GM13977 (cell line): ENCODE results near the gene FAM13C.

ENCODE experiments used
- DNase-seq: peaks from one replicate; pipeline ENCODE4 v3.0.0; 2012; ENCODE audit warnings: low spot score
- CTCF ChIP-seq: IDR thresholded peaks from 2 replicates; pipeline ENCODE4 v1.5.1; 2012; ENCODE audit warnings: mild to moderate bottlenecking, control low read depth; ENCODE audit not compliant: insufficient read depth; ENCODE audit errors: extremely low read depth, missing control alignments
- in situ Hi-C: fragments of 300-500 bp; cut with MboI; formaldehyde crosslinking; loops from one replicate; pipeline ENCODE4 v1.12.0; 2022; ENCODE audit warnings: low sequenced_read_pairs, low pct_unique_long_range_greater_than_20kb, mixed read lengths, inconsistent platforms; ENCODE audit not compliant: unreplicated experiment

Gene FAM13C

GRCh38 chr10:59337201-59337652, 25.1 kb downstream of the FAM13C start:
- no peak for TF ChIP-seq CTCF
- in situ Hi-C loops: no loop called here
- no peak for DNase-seq

GRCh38 chr10:59336632-59337031, 25.7 kb downstream of the FAM13C start:
- DNase-seq: no peak
- in situ Hi-C loops: no loop called here
- no peak for TF ChIP-seq CTCF

GRCh38 chr10:59335497-59335896, 26.9 kb downstream of the FAM13C start:
- no peak for TF ChIP-seq CTCF
- in situ Hi-C loops: no loop called here
- DNase-seq: no peak

GRCh38 chr10:59333701-59334100, 28.6 kb downstream of the FAM13C start:
- TF ChIP-seq CTCF: no peak
- in situ Hi-C loops: no loop called here
- DNase-seq: no peak

- no peak for TF ChIP-seq CTCF
- in situ Hi-C loops: no loop called here
- DNase-seq: no peak
These were observed 29.8 kb downstream of the FAM13C start for GRCh38 chr10:59332581-59332980.

GRCh38 chr10:59331661-59332060, 30.7 kb downstream of the FAM13C start:
- in situ Hi-C loops: no loop called here
- no peak for TF ChIP-seq CTCF
- DNase-seq: no peak

GRCh38 chr10:59325116-59325515, 37.2 kb downstream of the FAM13C start:
- no peak for TF ChIP-seq CTCF
- in situ Hi-C loops: no loop called here
- DNase-seq: no peak
